H1 (cell line): Measurements from ENCODE around the gene USH2A. TPM values are rescaled to one million over a fixed set of nuclear protein-coding genes. Genes with fewer than 3 reads are reported as not detected.

Experiments
- CTCF ChIA-PET: fragments of 300-600 bp; sonication (Branson Sonifier 250); formaldehyde crosslinking; loops from one replicate; lab custom pipeline; 2021; ENCODE audit not compliant: partially characterized antibody; lab: Charles Lee
- POLR2A ChIA-PET: fragments of 300-600 bp; sonication (Branson Sonifier 250); formaldehyde crosslinking; loops from one replicate; lab custom pipeline; 2021; ENCODE audit warnings: inconsistent platforms; ENCODE audit not compliant: partially characterized antibody; lab: Charles Lee
- DNase-seq, 2 experiments: peaks; one replicate each; pipeline versions ENCODE4 v3.0.0 to v3.0.0-alpha.2; 2010 to 2022; ENCODE audit warnings: low spot score in 2 of 2, low read depth in 1 of 2, mixed read lengths in 1 of 2
- FAIRE-seq: peaks from 2 replicates; lab custom pipeline; 2011; peaks lifted over from hg19 to GRCh38; lab: Jason Lieb, UNC
- H2AFZ ChIP-seq: 2 replicates; pipeline ENCODE4 v1.8.1; 2012; ENCODE audit warnings: low read length, inconsistent platforms
- H2AK5ac ChIP-seq: 2 replicates; pipeline ENCODE4 v1.6.1; 2013; ENCODE audit warnings: low read depth, low read length
- H2BK120ac ChIP-seq: replicated peaks from 2 replicates; pipeline ENCODE3; 2013; ENCODE audit warnings: low read depth, low read length, inconsistent platforms
- H2BK12ac ChIP-seq: 2 replicates; pipeline ENCODE4 v1.6.1; 2013; ENCODE audit warnings: low read depth, low read length
- H2BK15ac ChIP-seq: 2 replicates; pipeline ENCODE4 v1.6.1; 2013; ENCODE audit warnings: low read length
- H2BK20ac ChIP-seq: 2 replicates; pipeline ENCODE4 v1.6.1; 2013; ENCODE audit warnings: low read length
- H2BK5ac ChIP-seq: 2 replicates; pipeline ENCODE4 v1.6.1; 2013; ENCODE audit warnings: low read depth, low read length
- H3K14ac ChIP-seq: 2 replicates; pipeline ENCODE4 v1.6.1; 2013; ENCODE audit warnings: inconsistent platforms; ENCODE audit not compliant: insufficient read length
- H3K18ac ChIP-seq: 2 replicates; pipeline ENCODE4 v1.6.1; 2013; ENCODE audit warnings: low read length; ENCODE audit errors: extremely low read depth
- H3K23ac ChIP-seq: 2 replicates; pipeline ENCODE4 v1.6.1; 2013; ENCODE audit warnings: inconsistent platforms; ENCODE audit not compliant: insufficient read length
- H3K23me2 ChIP-seq: 2 replicates; pipeline ENCODE4 v1.6.1; 2013; ENCODE audit warnings: low read depth, low read length
- H3K27ac ChIP-seq: 2 replicates; pipeline ENCODE4 v1.6.1; 2011; ENCODE audit warnings: low read depth, low read length, inconsistent platforms
- H3K27me3 ChIP-seq, 4 experiments: replicated peaks in 1 of 4; 1 replicate in 1 of 4; 2 replicates in 3 of 4; pipeline versions ENCODE4 v1.6.1 to v1.8.1; 2011 to 2013; ENCODE audit warnings: low read length in 3 of 4, mild to moderate bottlenecking in 3 of 4, inconsistent platforms in 2 of 4, mixed read lengths in 2 of 4, moderate library complexity in 1 of 4; ENCODE audit not compliant: control insufficient read depth in 3 of 4, insufficient read depth in 3 of 4; ENCODE audit errors: extremely low read depth in 1 of 4
- H3K36me3 ChIP-seq, 4 experiments: 2 replicates each; pipeline versions ENCODE4 v1.6.1 to v1.8.1; 2011 to 2013; ENCODE audit warnings: mild to moderate bottlenecking in 4 of 4, low read length in 3 of 4, moderate library complexity in 2 of 4, control low read depth in 1 of 4, inconsistent platforms in 1 of 4; ENCODE audit not compliant: insufficient read depth in 4 of 4, control insufficient read depth in 2 of 4
- H3K4ac ChIP-seq: replicated peaks from 2 replicates; pipeline ENCODE3; 2013; ENCODE audit warnings: low read length, low read depth, mixed read lengths, inconsistent platforms; ENCODE audit not compliant: insufficient read length
- H3K4me1 ChIP-seq, 4 experiments: replicated peaks in 1 of 4; 1 replicate in 1 of 4; 2 replicates in 3 of 4; pipeline versions ENCODE4 v1.6.1 to v1.8.1; 2011 to 2013; ENCODE audit warnings: low read length in 3 of 4, inconsistent platforms in 2 of 4, mixed read lengths in 1 of 4; ENCODE audit not compliant: insufficient read depth in 4 of 4, control insufficient read depth in 3 of 4
- H3K4me2 ChIP-seq, 2 experiments: 2 replicates each; pipeline versions ENCODE4 v1.6.1 to v1.8.1; 2011 to 2013; ENCODE audit warnings: low read depth in 2 of 2, low read length in 2 of 2, control low read depth in 1 of 2, inconsistent platforms in 1 of 2, mild to moderate bottlenecking in 1 of 2; ENCODE audit not compliant: insufficient read depth in 1 of 2
- H3K4me3 ChIP-seq, 4 experiments: fragments of 200-600, 300-600 bp in 1 of 4; sonication (generic), shearing (Covaris generic), sonication (Bioruptor Twin) in 1 of 4; 2 replicates each; pipeline versions ENCODE4 v1.5.1 to v1.8.1; 2011 to 2016; ENCODE audit warnings: low read length in 4 of 4, low read depth in 3 of 4, control low read depth in 2 of 4, inconsistent platforms in 2 of 4, mild to moderate bottlenecking in 2 of 4, mixed read lengths in 1 of 4, moderate library complexity in 1 of 4; ENCODE audit not compliant: insufficient read depth in 2 of 4; ENCODE audit errors: extremely low read depth in 1 of 4
- H3K56ac ChIP-seq: replicated peaks from 2 replicates; pipeline ENCODE3; 2013; ENCODE audit warnings: low read depth, mild to moderate bottlenecking, mixed read lengths, low read length, inconsistent platforms; ENCODE audit not compliant: insufficient read length
- H3K79me1 ChIP-seq: 2 replicates; pipeline ENCODE4 v1.6.1; 2013; ENCODE audit warnings: low read depth, low read length, control low read depth
- H3K79me2 ChIP-seq, 2 experiments: 2 replicates each; pipeline versions ENCODE4 v1.6.1 to v1.8.1; 2012 to 2013; ENCODE audit warnings: low read length in 2 of 2, mild to moderate bottlenecking in 2 of 2, inconsistent platforms in 1 of 2; ENCODE audit not compliant: insufficient read depth in 2 of 2, control insufficient read depth in 1 of 2
- H3K9ac ChIP-seq, 4 experiments: replicated peaks in 1 of 4; 1 replicate in 1 of 4; 2 replicates in 3 of 4; pipeline versions ENCODE4 v1.6.1 to v1.8.1; 2011 to 2013; ENCODE audit warnings: low read depth in 3 of 4, low read length in 3 of 4, control low read depth in 2 of 4, mild to moderate bottlenecking in 2 of 4, moderate library complexity in 2 of 4, inconsistent platforms in 1 of 4; ENCODE audit errors: extremely low read depth in 1 of 4
- H3K9me3 ChIP-seq, 2 experiments: 2 replicates each; pipeline versions ENCODE4 v1.6.1 to v1.8.1; 2012 to 2013; ENCODE audit warnings: mild to moderate bottlenecking in 2 of 2, moderate library complexity in 2 of 2, control low read depth in 1 of 2, inconsistent platforms in 1 of 2, low read depth in 1 of 2, low read length in 1 of 2, mixed read lengths in 1 of 2; ENCODE audit not compliant: insufficient read depth in 2 of 2
- H4K20me1 ChIP-seq, 2 experiments: replicated peaks in 1 of 2; 2 replicates each; pipeline versions ENCODE3 to v1.8.1; 2011 to 2013; ENCODE audit warnings: inconsistent platforms in 2 of 2, low read length in 2 of 2, mild to moderate bottlenecking in 1 of 2; ENCODE audit not compliant: insufficient read depth in 2 of 2, control insufficient read depth in 1 of 2
- H4K5ac ChIP-seq: 2 replicates; pipeline ENCODE4 v1.6.1; 2013; ENCODE audit warnings: low read length, low read depth, mixed read lengths, inconsistent platforms; ENCODE audit not compliant: insufficient read length
- H4K8ac ChIP-seq: 2 replicates; pipeline ENCODE4 v1.8.0; 2013; ENCODE audit warnings: mild to moderate bottlenecking, moderate library complexity, low read length, inconsistent platforms; ENCODE audit not compliant: insufficient read depth; ENCODE audit errors: extremely low read depth
- H4K91ac ChIP-seq: replicated peaks from 2 replicates; pipeline ENCODE3; 2013; ENCODE audit warnings: low read length, mixed read lengths, inconsistent platforms; ENCODE audit not compliant: insufficient read length
- EP300 ChIP-seq, 2 experiments: IDR thresholded peaks; 1 replicate in 1 of 2; 2 replicates in 1 of 2; pipeline ENCODE4 v1.6.1; 2011 to 2012; ENCODE audit warnings: low read depth in 2 of 2, low read length in 2 of 2, mild to moderate bottlenecking in 2 of 2, borderline replicate concordance in 1 of 2, inconsistent platforms in 1 of 2, moderate library complexity in 1 of 2
- HDAC2 ChIP-seq, 2 experiments: fragments of 300-600 bp in 1 of 2; sonication (generic) in 1 of 2; IDR thresholded peaks; 2 replicates each; pipeline ENCODE4 v1.6.1; 2011 to 2012; ENCODE audit warnings: low read depth in 2 of 2, low read length in 2 of 2, mild to moderate bottlenecking in 2 of 2, moderate library complexity in 2 of 2, borderline replicate concordance in 1 of 2, inconsistent platforms in 1 of 2
- HDAC6 ChIP-seq: IDR thresholded peaks from one replicate; pipeline ENCODE4 v1.7.1; 2012; ENCODE audit warnings: low read depth, mild to moderate bottlenecking, inconsistent platforms, low read length, moderate library complexity
- JUN ChIP-seq: IDR thresholded peaks from 2 replicates; pipeline ENCODE4 v1.6.1; 2011; ENCODE audit warnings: low read depth, mild to moderate bottlenecking, improper control_type of control experiment, low read length
- NANOG ChIP-seq: IDR thresholded peaks from 2 replicates; pipeline ENCODE4 v1.6.1; 2011; ENCODE audit warnings: low read length, low read depth, mild to moderate bottlenecking, inconsistent platforms; ENCODE audit not compliant: insufficient read depth, poor library complexity, severe bottlenecking
- POU5F1 ChIP-seq: IDR thresholded peaks from 2 replicates; pipeline ENCODE4 v1.6.1; 2011; ENCODE audit warnings: low read depth, mild to moderate bottlenecking, low read length, moderate library complexity
- RNF2 ChIP-seq: fragments of 200-900, 300-1000 bp; sonication (generic); IDR thresholded peaks from 2 replicates; pipeline ENCODE4 v1.7.1; 2016; ENCODE audit warnings: borderline replicate concordance, low read depth, mild to moderate bottlenecking, antibody characterized with exemption, low read length; ENCODE audit not compliant: poor library complexity, severe bottlenecking; ENCODE audit errors: missing control alignments
- TEAD4 ChIP-seq: IDR thresholded peaks from 2 replicates; pipeline ENCODE4 v1.6.1; 2012; ENCODE audit warnings: low read depth, low read length, inconsistent platforms, mixed read lengths
- ZNF274 ChIP-seq: IDR thresholded peaks from 2 replicates; pipeline ENCODE4 v1.7.0; 2012; ENCODE audit warnings: low read length, borderline replicate concordance; ENCODE audit errors: extremely low read depth
- WGBS, 2 experiments: shearing (Covaris generic) in 1 of 2; methylation state at CpG; one replicate each; pipeline versions ENCODE4 v1.1.6 to v1.1.7; 2013 to 2015; ENCODE audit warnings: low lambda C conversion rate in 2 of 2, mixed read lengths in 2 of 2, inconsistent platforms in 1 of 2, low coverage in 1 of 2, missing lambda C conversion rate in 1 of 2; ENCODE audit not compliant: insufficient replicate concordance in 2 of 2, insufficient coverage in 1 of 2, insufficient read length in 1 of 2; ENCODE audit errors: extremely low coverage in 1 of 2, missing lambda C conversion rate in 1 of 2; 5-methylcytosine and 5-hydroxymethylcytosine counted together
- polyA plus RNA-seq, 7 experiments: library from polyadenylated mRNA; depleted of rRNA in 3 of 7; stranded (reverse) in 5 of 7; unstranded in 2 of 7; fragments of >200 nt in 5 of 7; fragments of 200-250 nt in 2 of 7; gene quantifications; 1 replicate in 5 of 7; 2 replicates in 1 of 7; 4 replicates in 1 of 7; pipeline versions ENCODE4 v1.2.1 to v1.2.3, GENCODE V29; 2011 to 2013; ENCODE audit warnings: missing spikeins in 2 of 7, mixed read lengths in 2 of 7
- total RNA-seq: library from RNA; stranded (reverse); fragmentation: NEBNext Ultra II Directional; extraction: Animal tissue kit (Norgen Biotek cat#: 25700); gene quantifications from 2 replicates; pipeline ENCODE4 v1.2.1, GENCODE V29; 2021
- TF ChIP-seq, protein P1 (sequence below), 3 experiments: IDR thresholded peaks; 1 replicate in 2 of 3; 2 replicates in 1 of 3; pipeline versions ENCODE4 v1.5.1 to v1.6.1; 2011; ENCODE audit warnings: low read length in 3 of 3, mild to moderate bottlenecking in 3 of 3, inconsistent platforms in 2 of 3, low read depth in 1 of 3, moderate library complexity in 1 of 3; ENCODE audit not compliant: insufficient read depth in 1 of 3; ENCODE audit errors: control extremely low read depth in 1 of 3

USH2A gene
- total and polyA plus RNA-seq, 2 of the 8 experiments (the other 6 are each of a cell fraction or from before 2014, with no cell fraction given): 0.02 to 0.17 TPM

GRCh38 chr1:215681041-215681440, 742.2 kb downstream of the USH2A start:
- H3K56ac ChIP-seq: no peak overlapping the region
- H4K91ac ChIP-seq: no peak overlapping the region
- H4K8ac ChIP-seq: no peak overlapping the region
- H3K36me3 ChIP-seq: no peaks in the 10 kb centered on the region
- H3K9me3 ChIP-seq: no peaks in the 10 kb centered on the region
- H3K14ac ChIP-seq: no peak overlapping the region
- H4K5ac ChIP-seq: no peak overlapping the region
- H3K4me1 ChIP-seq: 0 out of 7 replicates have a peak, but pooled peaks cover 0 to 3% (median 0%) of the 10 kb centered on the region in 4 experiments
- H3K4me3 ChIP-seq: no peak overlapping the region
- H2BK5ac ChIP-seq: no peak overlapping the region
- POLR2A ChIA-PET: no interaction called here
- no peak overlapping the region for H2BK20ac ChIP-seq
- H3K4me2 ChIP-seq: no peak overlapping the region
- no peak overlapping the region for H3K4ac ChIP-seq
- H3K79me2 ChIP-seq: no peaks in the 10 kb centered on the region
- H3K79me1 ChIP-seq: no peaks in the 10 kb centered on the region
- H2BK12ac ChIP-seq: no peak overlapping the region
- no peak overlapping the region for H2BK120ac ChIP-seq
- H3K23ac ChIP-seq: no peak overlapping the region
- DNase-seq (no peak), FAIRE-seq (no peak)
- no peaks in the 10 kb centered on the region for H4K20me1 ChIP-seq
- CTCF ChIA-PET: interaction anchor here (0.5 kb wide), 1 partner anchor 74 kb away, joined by 3 read pairs; no protein-coding TSS in a partner anchor
- no peak overlapping the region for H3K27ac ChIP-seq
- H3K18ac ChIP-seq: no peak overlapping the region
- no peaks in the 10 kb centered on the region for H3K27me3 ChIP-seq
- H2AK5ac ChIP-seq: no peak overlapping the region
- no peak overlapping the region for H3K9ac ChIP-seq
- no peak overlapping the region for H2BK15ac ChIP-seq
- no peak overlapping the region for H2AFZ ChIP-seq
- 71% methylated on average over 2 of the region's 2 CpGs; no CpG with 5 or more reads in 1 of the 2 experiments for WGBS, 2 experiments
- 0 out of 2 replicates have a peak, but pooled peaks cover 2% of the 10 kb centered on the region for H3K23me2 ChIP-seq
- TF ChIP-seq HDAC6: no peak
- no peak for TF ChIP-seq EP300 (IDR thresholded peaks at IDR 0.05; ENCODE audit: borderline replicate concordance in 1 of 2, low read depth in 2 of 2, low read length in 2 of 2)
- TF ChIP-seq POU5F1: no peak
- no peak for TF ChIP-seq RNF2
- TF ChIP-seq JUN: no peak
- no peak for TF ChIP-seq HDAC2 (IDR thresholded peaks at IDR 0.05; ENCODE audit: borderline replicate concordance in 1 of 2, low read depth in 2 of 2, low read length in 2 of 2)
- no peak for TF ChIP-seq ZNF274
- TF ChIP-seq, protein P1, sequence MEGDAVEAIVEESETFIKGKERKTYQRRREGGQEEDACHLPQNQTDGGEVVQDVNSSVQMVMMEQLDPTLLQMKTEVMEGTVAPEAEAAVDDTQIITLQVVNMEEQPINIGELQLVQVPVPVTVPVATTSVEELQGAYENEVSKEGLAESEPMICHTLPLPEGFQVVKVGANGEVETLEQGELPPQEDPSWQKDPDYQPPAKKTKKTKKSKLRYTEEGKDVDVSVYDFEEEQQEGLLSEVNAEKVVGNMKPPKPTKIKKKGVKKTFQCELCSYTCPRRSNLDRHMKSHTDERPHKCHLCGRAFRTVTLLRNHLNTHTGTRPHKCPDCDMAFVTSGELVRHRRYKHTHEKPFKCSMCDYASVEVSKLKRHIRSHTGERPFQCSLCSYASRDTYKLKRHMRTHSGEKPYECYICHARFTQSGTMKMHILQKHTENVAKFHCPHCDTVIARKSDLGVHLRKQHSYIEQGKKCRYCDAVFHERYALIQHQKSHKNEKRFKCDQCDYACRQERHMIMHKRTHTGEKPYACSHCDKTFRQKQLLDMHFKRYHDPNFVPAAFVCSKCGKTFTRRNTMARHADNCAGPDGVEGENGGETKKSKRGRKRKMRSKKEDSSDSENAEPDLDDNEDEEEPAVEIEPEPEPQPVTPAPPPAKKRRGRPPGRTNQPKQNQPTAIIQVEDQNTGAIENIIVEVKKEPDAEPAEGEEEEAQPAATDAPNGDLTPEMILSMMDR (IDR thresholded peaks at IDR 0.05; ENCODE audit: control extremely low read depth in 1 of 3, insufficient read depth in 1 of 3, low read depth in 1 of 3, low read length in 3 of 3): no peak
- no peak for TF ChIP-seq NANOG
- TF ChIP-seq TEAD4: no peak
